Ishikawa (cell line): ENCODE measurements around the gene NECTIN1.

Experiments
- CEBPB ChIP-seq: IDR thresholded peaks from 2 replicates; pipeline ENCODE4 v1.6.1; 2012
- CREB1 ChIP-seq: IDR thresholded peaks from 2 replicates; pipeline ENCODE4 v1.6.1; 2012; ENCODE audit warnings: low read depth
- EGR1 ChIP-seq: IDR thresholded peaks from 2 replicates; pipeline ENCODE4 v1.6.1; 2012
- EP300 ChIP-seq: IDR thresholded peaks from 2 replicates; pipeline ENCODE4 v1.6.1; 2012; ENCODE audit warnings: borderline replicate concordance
- FOXM1 ChIP-seq: IDR thresholded peaks from 2 replicates; pipeline ENCODE4 v1.6.1; 2012; ENCODE audit warnings: low read depth, borderline replicate concordance
- NFIC ChIP-seq: IDR thresholded peaks from 2 replicates; pipeline ENCODE4 v1.6.1; 2012
- RAD21 ChIP-seq: IDR thresholded peaks from 2 replicates; pipeline ENCODE4 v1.6.1; 2012; ENCODE audit warnings: low read depth
- REST ChIP-seq: IDR thresholded peaks from 2 replicates; pipeline ENCODE4 v1.6.1; 2012; ENCODE audit warnings: low read depth, mild to moderate bottlenecking
- TAF1 ChIP-seq: IDR thresholded peaks from 2 replicates; pipeline ENCODE4 v1.6.1; 2012; ENCODE audit warnings: low read depth, mild to moderate bottlenecking
- TCF12 ChIP-seq: IDR thresholded peaks from 2 replicates; pipeline ENCODE4 v1.6.1; 2012; ENCODE audit warnings: low read depth
- TEAD4 ChIP-seq: IDR thresholded peaks from 2 replicates; pipeline ENCODE4 v1.6.1; 2012
- YY1 ChIP-seq: IDR thresholded peaks from 2 replicates; pipeline ENCODE4 v1.6.1; 2012; ENCODE audit warnings: low read depth
- ZBTB7A ChIP-seq: IDR thresholded peaks from 2 replicates; pipeline ENCODE4 v1.6.1; 2012; ENCODE audit warnings: low read depth
- TF ChIP-seq, protein P1 (sequence below): IDR thresholded peaks from 2 replicates; pipeline ENCODE4 v1.6.1; 2012
- TF ChIP-seq, protein P2 (sequence below): IDR thresholded peaks from 2 replicates; pipeline ENCODE4 v1.6.1; 2012

The NECTIN1 gene

DNA sequence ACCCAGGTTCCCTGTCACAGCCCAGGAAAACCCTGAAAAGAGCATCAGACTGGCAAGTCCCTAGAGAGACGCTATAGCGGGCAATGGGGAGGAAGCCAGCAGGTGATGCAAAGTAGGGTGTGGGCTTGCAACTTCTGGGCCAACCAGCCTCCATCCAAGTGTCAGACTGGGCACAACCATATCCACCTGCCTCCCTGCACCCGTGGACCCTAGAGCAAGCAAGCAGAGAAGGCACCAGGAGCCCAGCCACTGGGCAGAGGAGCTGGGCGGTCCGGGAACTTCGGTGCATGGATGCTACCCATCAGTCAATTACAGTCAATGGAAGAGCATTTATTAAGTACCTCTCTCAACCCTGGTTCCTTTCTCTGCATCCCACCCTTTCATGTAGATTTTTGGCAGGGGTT is 2.8 kb downstream of the NECTIN1 start:
- TF ChIP-seq TCF12: no peak
- no peak for TF ChIP-seq EGR1
- no peak for TF ChIP-seq CEBPB
- TF ChIP-seq REST: no peak
- TF ChIP-seq ZBTB7A: no peak
- TF ChIP-seq, protein P1, sequence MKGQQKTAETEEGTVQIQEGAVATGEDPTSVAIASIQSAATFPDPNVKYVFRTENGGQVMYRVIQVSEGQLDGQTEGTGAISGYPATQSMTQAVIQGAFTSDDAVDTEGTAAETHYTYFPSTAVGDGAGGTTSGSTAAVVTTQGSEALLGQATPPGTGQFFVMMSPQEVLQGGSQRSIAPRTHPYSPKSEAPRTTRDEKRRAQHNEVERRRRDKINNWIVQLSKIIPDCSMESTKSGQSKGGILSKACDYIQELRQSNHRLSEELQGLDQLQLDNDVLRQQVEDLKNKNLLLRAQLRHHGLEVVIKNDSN: no peak
- TF ChIP-seq NFIC: no peak
- TF ChIP-seq YY1: no peak
- TF ChIP-seq TAF1: no peak
- no peak for TF ChIP-seq RAD21
- TF ChIP-seq FOXM1: no peak

DNA sequence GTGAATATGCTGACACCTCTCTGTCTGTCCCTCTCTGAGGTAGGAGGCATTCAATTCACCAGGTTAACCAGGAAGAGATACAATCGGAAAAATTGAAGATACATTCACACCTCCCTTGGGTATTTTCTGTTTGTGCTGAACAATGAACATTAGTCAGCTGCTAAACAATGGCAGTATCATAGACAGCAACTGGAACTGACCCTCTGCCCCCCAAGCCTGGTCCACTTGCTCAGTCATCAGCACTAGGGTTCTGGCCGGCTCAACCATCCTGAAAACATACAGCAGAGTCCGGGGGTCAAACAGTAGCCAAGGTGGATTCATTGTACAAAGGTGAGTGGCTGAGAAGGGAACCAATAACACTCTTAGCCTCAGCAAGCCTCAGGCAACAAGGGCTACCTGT is 4.0 kb downstream of the NECTIN1 start:
- TF ChIP-seq ZBTB7A (no peak), REST (no peak), FOXM1 (no peak), TEAD4 (no peak), TAF1 (no peak), CEBPB (no peak), YY1 (no peak), EP300 (no peak)
- TF ChIP-seq, protein P1: no peak

- TF ChIP-seq TCF12 (no peak), RAD21 (no peak), TAF1 (no peak), YY1 (no peak), TEAD4 (no peak), ZBTB7A (no peak), CEBPB (no peak), EGR1 (no peak), CREB1 (no peak), REST (no peak), FOXM1 (no peak), NFIC (no peak), EP300 (no peak)
- TF ChIP-seq, protein P1: no peak
- TF ChIP-seq, protein P2, sequence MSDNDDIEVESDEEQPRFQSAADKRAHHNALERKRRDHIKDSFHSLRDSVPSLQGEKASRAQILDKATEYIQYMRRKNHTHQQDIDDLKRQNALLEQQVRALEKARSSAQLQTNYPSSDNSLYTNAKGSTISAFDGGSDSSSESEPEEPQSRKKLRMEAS: no peak
Observed at GRCh38 chr11:119723952-119724325, 5.1 kb downstream of the NECTIN1 start.

DNA sequence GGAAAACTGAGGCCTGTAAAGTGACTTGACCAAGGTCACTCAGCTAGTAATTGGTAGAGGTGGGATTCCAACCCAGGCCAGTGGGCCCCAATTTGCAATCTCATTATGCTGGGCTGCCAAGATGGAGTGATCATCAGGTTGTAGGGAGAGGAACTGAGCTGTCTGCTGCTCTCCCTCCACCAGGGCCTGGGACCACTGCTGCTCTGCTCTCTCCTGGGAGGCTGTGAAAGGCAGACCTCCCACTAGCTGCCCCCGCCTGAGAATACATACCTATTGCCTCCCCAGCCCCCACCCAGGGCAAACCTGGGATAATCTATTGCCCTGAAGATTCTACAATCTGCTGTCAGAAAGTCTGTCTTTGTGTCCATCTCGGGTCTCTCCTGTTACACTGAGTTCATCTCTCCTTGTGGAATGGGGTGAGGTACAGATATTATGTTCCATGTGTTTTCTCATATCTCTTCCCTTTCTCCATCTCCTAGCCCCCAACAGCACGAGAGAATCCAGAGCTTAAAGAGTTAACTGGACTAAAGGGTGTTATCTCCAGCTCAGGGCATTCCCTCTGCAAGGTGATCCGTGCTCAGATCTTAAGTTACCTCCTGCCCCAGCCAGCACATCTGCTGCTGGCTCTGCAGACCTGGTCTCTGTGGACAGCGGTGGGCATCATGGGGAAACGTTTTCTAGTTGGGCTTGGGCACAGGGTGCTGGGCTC is 5.6 kb downstream of the NECTIN1 start:
- no peak for TF ChIP-seq EGR1
- TF ChIP-seq CREB1: no peak
- TF ChIP-seq RAD21: no peak
- no peak for TF ChIP-seq EP300
- TF ChIP-seq, protein P2: no peak
- TF ChIP-seq, protein P1: no peak
- TF ChIP-seq TEAD4: no peak
- TF ChIP-seq ZBTB7A: no peak
- TF ChIP-seq TAF1: no peak
- no peak for TF ChIP-seq CEBPB
- no peak for TF ChIP-seq REST
- TF ChIP-seq TCF12: no peak
